A549 (cell line): Measurements from ENCODE around the gene EGFLAM. TPM values are rescaled to one million over a fixed set of nuclear protein-coding genes. Genes with fewer than 3 reads are reported as not detected.
A peak's percentile ranks its signal among the peaks of the same experiment; 100 is the strongest.

Experiments
- ATAC-seq, 2 experiments: fragments of 200-7000 bp in 1 of 2; fragments of >200 bp in 1 of 2; cut with Nextera tagmentation in 1 of 2; cut with Tn5 transposase in 1 of 2; 3 replicates each; pipeline versions ENCODE4 v1.8.0 to v1.9.1; 2018 to 2020; ENCODE audit warnings: mild to moderate bottlenecking in 1 of 2, moderate library complexity in 1 of 2
- CTCF ChIA-PET: fragments of 300-600 bp; sonication (Branson Sonifier 250); formaldehyde crosslinking; extraction: SDS; loops from one replicate; lab custom pipeline; 2021; ENCODE audit warnings: antibody characterized with exemption, inconsistent platforms; lab: Yijun Ruan, JAX
- POLR2A ChIA-PET: fragments of 350-600 bp; formaldehyde crosslinking; extraction: SDS; loops from one replicate; lab custom pipeline; 2021; ENCODE audit warnings: antibody characterized with exemption, inconsistent platforms; lab: Yijun Ruan, JAX
- DNase-seq, 2 experiments: peaks; one replicate each; pipeline versions ENCODE4 v3.0.0 to v3.0.0-alpha.2; 2011 to 2016; ENCODE audit warnings: low read depth in 1 of 2, low spot score in 1 of 2
- FAIRE-seq: peaks from 2 replicates; lab custom pipeline; 2011; peaks lifted over from hg19 to GRCh38; lab: Jason Lieb, UNC
- H3K27ac ChIP-seq, 2 experiments: fragments of >200 bp; sonication (Bioruptor Twin); formaldehyde crosslinking; 3 replicates each; pipeline ENCODE4 v1.5.1; 2016 to 2017
- H3K4me1 ChIP-seq: fragments of >200 bp; sonication (Bioruptor Twin); formaldehyde crosslinking; 3 replicates; pipeline ENCODE4 v1.6.1; 2016
- H3K4me2 ChIP-seq: fragments of >200 bp; sonication (Bioruptor Twin); formaldehyde crosslinking; 3 replicates; pipeline ENCODE4 v1.6.1; 2016
- H3K4me3 ChIP-seq: fragments of >200 bp; sonication (Bioruptor Twin); formaldehyde crosslinking; 3 replicates; pipeline ENCODE4 v1.5.1; 2016
- H3K9me3 ChIP-seq: fragments of >200 bp; sonication (Bioruptor Twin); formaldehyde crosslinking; 3 replicates; pipeline ENCODE4 v1.6.1; 2016
- CEBPB ChIP-seq, 2 experiments: fragments of >200 bp in 1 of 2; sonication (Bioruptor Twin) in 1 of 2; formaldehyde crosslinking in 1 of 2; IDR thresholded peaks; 2 replicates each; pipeline ENCODE4 v1.6.1; 2012 to 2016
- CHD2 ChIP-seq: fragments of 150-350 bp; IDR thresholded peaks from 2 replicates; pipeline ENCODE4 v1.6.1; 2014; ENCODE audit warnings: low read length; ENCODE audit not compliant: partially characterized antibody
- ELK1 ChIP-seq: fragments of 150-350 bp; IDR thresholded peaks from 2 replicates; pipeline ENCODE4 v1.6.1; 2014; ENCODE audit warnings: low read depth, mild to moderate bottlenecking, low read length
- EP300 ChIP-seq, 2 experiments: fragments of >200 bp; sonication (Bioruptor Twin); formaldehyde crosslinking; IDR thresholded peaks; 2 replicates in 1 of 2; 3 replicates in 1 of 2; pipeline ENCODE4 v1.6.1; 2016 to 2017
- GATA3 ChIP-seq: IDR thresholded peaks from 2 replicates; pipeline ENCODE4 v1.6.1; 2012; ENCODE audit warnings: borderline replicate concordance
- HDAC2 ChIP-seq: fragments of 200-600 bp; sonication (generic); IDR thresholded peaks from 2 replicates; pipeline ENCODE4 v1.6.1; 2016
- HES2 ChIP-seq: fragments of >200 bp; sonication (Bioruptor Twin); formaldehyde crosslinking; IDR thresholded peaks from 2 replicates; pipeline ENCODE4 v1.6.1; 2016
- HOXB5 ChIP-seq: fragments of 250-450 bp; sonication (Bioruptor Pico); IDR thresholded peaks from 2 replicates; pipeline ENCODE4 v1.5.0; 2020; ENCODE audit warnings: mild to moderate bottlenecking, moderate library complexity
- JUNB ChIP-seq: fragments of >200 bp; sonication (Bioruptor Twin); formaldehyde crosslinking; IDR thresholded peaks from 2 replicates; pipeline ENCODE4 v1.6.1; 2016
- KDM1A ChIP-seq: fragments of 200-600 bp; sonication (generic); IDR thresholded peaks from 2 replicates; pipeline ENCODE4 v1.6.1; 2016; ENCODE audit warnings: low read depth, mild to moderate bottlenecking
- KDM5A ChIP-seq: fragments of 200-600 bp; sonication (generic); IDR thresholded peaks from 2 replicates; pipeline ENCODE4 v1.6.1; 2016; ENCODE audit warnings: antibody characterized with exemption, mild to moderate bottlenecking
- NFE2L2 ChIP-seq: fragments of 150-350 bp; conservative IDR thresholded peaks from 2 replicates; pipeline ENCODE4 v1.6.1; 2014; ENCODE audit warnings: low read length
- PBX3 ChIP-seq: IDR thresholded peaks from 2 replicates; pipeline ENCODE4 v1.6.1; 2012
- POLR2AphosphoS2 ChIP-seq: conservative IDR thresholded peaks from 2 replicates; pipeline ENCODE4 v1.6.1; 2012; ENCODE audit warnings: low read length, improper control_type of control experiment, inconsistent platforms
- RAD21 ChIP-seq, 2 experiments: fragments of >200 bp in 1 of 2; sonication (Bioruptor Twin) in 1 of 2; formaldehyde crosslinking in 1 of 2; IDR thresholded peaks in 1 of 2; conservative IDR thresholded peaks in 1 of 2; 2 replicates in 1 of 2; 3 replicates in 1 of 2; pipeline ENCODE4 v1.6.1; 2012 to 2018; ENCODE audit warnings: inconsistent platforms in 1 of 2
- REST ChIP-seq: fragments of 200-600 bp; sonication (generic); IDR thresholded peaks from 2 replicates; pipeline ENCODE4 v1.6.1; 2016; ENCODE audit warnings: antibody characterized with exemption, mild to moderate bottlenecking, moderate library complexity
- RFX5 ChIP-seq: fragments of 450-650 bp; IDR thresholded peaks from 2 replicates; pipeline ENCODE4 v1.7.1; 2014; ENCODE audit warnings: antibody characterized with exemption, mild to moderate bottlenecking, moderate library complexity
- TP53 ChIP-seq: fragments of 250-450 bp; sonication (Bioruptor Pico); IDR thresholded peaks from 2 replicates; pipeline ENCODE4 v1.5.0; 2021; ENCODE audit warnings: mild to moderate bottlenecking, moderate library complexity
- USF2 ChIP-seq: fragments of 450-650 bp; IDR thresholded peaks from 2 replicates; pipeline ENCODE4 v1.6.1; 2014; ENCODE audit warnings: antibody characterized with exemption
- ZC3H11A ChIP-seq: fragments of 450-650 bp; IDR thresholded peaks from 2 replicates; pipeline ENCODE4 v1.6.1; 2014; ENCODE audit warnings: antibody characterized with exemption, mild to moderate bottlenecking
- WGBS: methylation state at CpG from one replicate; pipeline ENCODE4 v1.1.6; 2017; ENCODE audit errors: missing lambda C conversion rate; 5-methylcytosine and 5-hydroxymethylcytosine counted together
- polyA plus RNA-seq, 4 experiments: library from polyadenylated mRNA; depleted of rRNA in 3 of 4; stranded (reverse); fragments of >200 nt; fragmentation: RNase III in 1 of 4; extraction: RNeasy Plus Mini Kit Qiagen cat#74134 plus additional on column Dnase treatment in 1 of 4; gene quantifications; 2 replicates in 3 of 4; 3 replicates in 1 of 4; pipeline ENCODE4 v1.2.3, GENCODE V29; 2011 to 2017

The EGFLAM gene
- polyA plus RNA-seq, 2 of the 4 experiments (the other 2 are of a cell fraction), result 0.13 TPM; not detected in 1

GRCh38 chr5:38347040-38347763 is 88.8 kb downstream of the EGFLAM start:
- no peak for FAIRE-seq
- ChIA-PET POLR2A (no interaction called here), CTCF (interaction anchor here (0.8 to 1.3 kb wide), 2 partner anchors 50 to 95 kb away, joined by 3 read pairs; no protein-coding TSS in a partner anchor)
- peak; percentile 9 to 28 for DNase-seq
- Histone ChIP-seq H3K4me3 (no peak overlapping the region), H3K4me1 (no peaks in the 10 kb centered on the region), H3K9me3 (no peaks in the 10 kb centered on the region)
- WGBS, result 29% methylated on average over 6 of the region's 6 CpGs
- TF ChIP-seq EP300 (IDR thresholded peaks at IDR 0.05), result no peak
- TF ChIP-seq KDM1A, result no peak
- no peak for TF ChIP-seq RAD21 (conservative IDR thresholded peaks at IDR 0.05 in 1 of 2, IDR thresholded peaks at IDR 0.05 in 1 of 2)
- TF ChIP-seq POLR2AphosphoS2, result no peak
- TF ChIP-seq, all 56 proteins: peak for 0
- Histone ChIP-seq H3K4me2 (no peak overlapping the region), H3K27ac (no peak overlapping the region)
- ATAC-seq, result 0 out of 6 replicates have a peak, but pooled peaks of 1 of the 2 experiments have one; percentile 42

GRCh38 chr5:38347896-38348295 is 89.5 kb downstream of the EGFLAM start:
- FAIRE-seq (no peak), ATAC-seq (no peak), DNase-seq (no peak)
- Histone ChIP-seq H3K9me3 (no peaks in the 10 kb centered on the region), H3K27ac (no peak overlapping the region), H3K4me1 (no peaks in the 10 kb centered on the region), H3K4me2 (no peak overlapping the region), H3K4me3 (no peak overlapping the region)
- TF ChIP-seq POLR2AphosphoS2 (no peak), KDM5A (no peak), ELK1 (no peak), GATA3 (no peak), CHD2 (no peak), PBX3 (no peak), HES2 (no peak)
- ChIA-PET POLR2A (no interaction called here), CTCF (interaction anchor here (0.8 kb wide), 1 partner anchor 94 kb away, joined by 3 read pairs; no protein-coding TSS in a partner anchor)
- 7% methylated on average over 1 of the region's 1 CpG for WGBS

GRCh38 chr5:38360323-38361061 is 102.1 kb downstream of the EGFLAM start:
- DNase-seq (no peak), FAIRE-seq (no peak), ATAC-seq (no peak)
- no peak overlapping the region for H3K27ac ChIP-seq
- no peak overlapping the region for H3K4me3 ChIP-seq
- POLR2A ChIA-PET, result no interaction called here
- no peak for TF ChIP-seq RFX5
- TF ChIP-seq REST, result no peak
- TF ChIP-seq HOXB5 (CRISPR knock-in tag), result no peak
- TF ChIP-seq HDAC2, result no peak
- peak; percentile 53 to 74; a peak in 3 of 4 replicates for TF ChIP-seq CEBPB (IDR thresholded peaks at IDR 0.05)
- TF ChIP-seq USF2, result no peak
- TF ChIP-seq ZC3H11A, result peak; percentile 70
- no peak for TF ChIP-seq NFE2L2
- no peak for TF ChIP-seq JUNB
- TF ChIP-seq TP53 (CRISPR knock-in tag), result no peak
- H3K4me1 ChIP-seq, result no peaks in the 10 kb centered on the region
- CTCF ChIA-PET, result interaction anchor here (0.5 to 2.6 kb wide), 3 partner anchors 22 to 1229 kb away, joined by 3 to 6 read pairs (median 5); no protein-coding TSS in a partner anchor
- H3K9me3 ChIP-seq, result no peaks in the 10 kb centered on the region
- no peak overlapping the region for H3K4me2 ChIP-seq
- 25% methylated on average over 11 of the region's 11 CpGs for WGBS
